CD4-positive, CD25-positive, alpha-beta regulatory T cell (primary cell): Measurements from ENCODE around the gene GIT1. TPM values are rescaled to one million over a fixed set of nuclear protein-coding genes. Genes with fewer than 3 reads are reported as not detected.

ENCODE experiments used
- ATAC-seq, 2 donors: fragments of 150-1000 bp; cut with Tn5 transposase; one replicate each; pipeline ENCODE4 v1.10.0; 2021; ENCODE audit warnings: low read depth in 2 of 2, moderate number of reproducible peaks in 2 of 2, moderate library complexity in 1 of 2
- DNase-seq, 3 donors: peaks; one replicate each; pipeline versions ENCODE4 v3.0.0 to v3.0.0-alpha.2; 2012 to 2022; ENCODE audit warnings: mixed read lengths in 1 of 3
- H3K27ac ChIP-seq: one replicate; pipeline ENCODE4 v1.7.0; 2013; ENCODE audit warnings: mild to moderate bottlenecking, low read length; ENCODE audit not compliant: insufficient read depth, poor library complexity, severe bottlenecking
- H3K27me3 ChIP-seq: one replicate; pipeline ENCODE4 v1.7.0; 2013; ENCODE audit warnings: low read length; ENCODE audit not compliant: control insufficient read depth, insufficient read depth
- H3K36me3 ChIP-seq: one replicate; pipeline ENCODE4 v1.7.0; 2013; ENCODE audit warnings: mild to moderate bottlenecking, low read length, moderate library complexity; ENCODE audit not compliant: control insufficient read depth, insufficient read depth
- H3K4me1 ChIP-seq: 2 replicates; pipeline ENCODE4 v1.7.0; 2013; ENCODE audit warnings: mild to moderate bottlenecking, low read length; ENCODE audit not compliant: insufficient read depth, control insufficient read depth, poor library complexity, severe bottlenecking
- H3K4me3 ChIP-seq: one replicate; pipeline ENCODE4 v1.7.0; 2013; ENCODE audit warnings: low read depth, mild to moderate bottlenecking, low read length, moderate library complexity
- H3K9me3 ChIP-seq, 2 experiments: 1 replicate in 1 of 2; 2 replicates in 1 of 2; pipeline ENCODE4 v1.7.0; 2013; ENCODE audit warnings: low read length in 2 of 2, mild to moderate bottlenecking in 1 of 2, moderate library complexity in 1 of 2; ENCODE audit not compliant: control insufficient read depth in 2 of 2
- H3K27ac Mint-ChIP-seq, 3 donors: one replicate each; pipeline ENCODE4 v1.8.0; 2020 to 2022; ENCODE audit warnings: mild to moderate bottlenecking in 3 of 3, mixed read lengths in 3 of 3, moderate library complexity in 2 of 3
- H3K27me3 Mint-ChIP-seq: one replicate; pipeline ENCODE4 v1.8.0; 2022; ENCODE audit warnings: mild to moderate bottlenecking, mixed read lengths
- H3K36me3 Mint-ChIP-seq: one replicate; pipeline ENCODE4 v1.8.0; 2020; ENCODE audit warnings: mixed read lengths
- H3K4me1 Mint-ChIP-seq, 4 donors: one replicate each; pipeline ENCODE4 v1.8.0; 2020 to 2022; ENCODE audit warnings: mixed read lengths in 4 of 4, mild to moderate bottlenecking in 1 of 4
- H3K4me3 Mint-ChIP-seq, 4 donors: one replicate each; pipeline ENCODE4 v1.8.0; 2020 to 2022; ENCODE audit warnings: mild to moderate bottlenecking in 4 of 4, mixed read lengths in 4 of 4, moderate library complexity in 3 of 4
- H3K9me3 Mint-ChIP-seq, 7 donors: one replicate each; pipeline ENCODE4 v1.8.0; 2020 to 2022; ENCODE audit warnings: mixed read lengths in 7 of 7, mild to moderate bottlenecking in 3 of 7, moderate library complexity in 2 of 7
- polyA plus RNA-seq, 4 donors: library from polyadenylated mRNA; unstranded; fragments of 300-500 nt; fragmentation: Illumina TruSeq; gene quantifications; one replicate each; pipeline ENCODE4 v1.2.3, GENCODE V29; 2021
- total RNA-seq: library from RNA; stranded (reverse); gene quantifications from one replicate; pipeline ENCODE4 v1.2.3, GENCODE V29; 2022

GIT1 gene
- total and polyA plus RNA-seq, 5 donors from 2014 or later: 5.5 to 41.5 (median 6.6) TPM

DNA sequence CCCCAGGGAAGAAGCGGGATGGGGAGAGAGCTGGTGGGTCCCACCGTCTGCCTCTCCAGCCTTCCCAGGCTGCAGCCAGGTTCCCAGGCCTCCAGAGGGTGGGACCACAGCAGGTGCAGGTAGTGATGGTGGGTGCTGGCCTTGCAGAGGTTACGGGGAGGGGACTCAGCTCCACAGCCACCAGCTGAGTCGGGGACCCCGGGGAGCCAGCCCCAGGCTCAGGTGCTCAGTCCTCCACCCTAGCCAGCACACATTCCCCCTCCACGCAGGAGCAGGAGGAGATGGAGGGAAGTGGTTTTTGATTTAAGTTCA, 15.9 kb downstream of the GIT1 start:
- Mint-ChIP-seq H3K4me1 (peaks cover 0 to 22% (median 15%) of the 10 kb centered on the region in 4 donors), H3K27me3 (no peaks in the 10 kb centered on the region), H3K9me3 (peaks cover 0 to 2% (median 0%) of the 10 kb centered on the region in 7 donors), H3K4me3 (no peak overlapping the region), H3K36me3 (peaks cover 12% of the 10 kb centered on the region), H3K27ac (no peak overlapping the region)
- H3K4me3 ChIP-seq: no peak overlapping the region
- H3K9me3 ChIP-seq: no peaks in the 10 kb centered on the region
- ATAC-seq (no peak), DNase-seq (no peak)
- peaks cover 33% of the 10 kb centered on the region for H3K36me3 ChIP-seq
- H3K27me3 ChIP-seq: no peaks in the 10 kb centered on the region
- peaks cover 8% of the 10 kb centered on the region for H3K4me1 ChIP-seq
- H3K27ac ChIP-seq: no peak overlapping the region

DNA sequence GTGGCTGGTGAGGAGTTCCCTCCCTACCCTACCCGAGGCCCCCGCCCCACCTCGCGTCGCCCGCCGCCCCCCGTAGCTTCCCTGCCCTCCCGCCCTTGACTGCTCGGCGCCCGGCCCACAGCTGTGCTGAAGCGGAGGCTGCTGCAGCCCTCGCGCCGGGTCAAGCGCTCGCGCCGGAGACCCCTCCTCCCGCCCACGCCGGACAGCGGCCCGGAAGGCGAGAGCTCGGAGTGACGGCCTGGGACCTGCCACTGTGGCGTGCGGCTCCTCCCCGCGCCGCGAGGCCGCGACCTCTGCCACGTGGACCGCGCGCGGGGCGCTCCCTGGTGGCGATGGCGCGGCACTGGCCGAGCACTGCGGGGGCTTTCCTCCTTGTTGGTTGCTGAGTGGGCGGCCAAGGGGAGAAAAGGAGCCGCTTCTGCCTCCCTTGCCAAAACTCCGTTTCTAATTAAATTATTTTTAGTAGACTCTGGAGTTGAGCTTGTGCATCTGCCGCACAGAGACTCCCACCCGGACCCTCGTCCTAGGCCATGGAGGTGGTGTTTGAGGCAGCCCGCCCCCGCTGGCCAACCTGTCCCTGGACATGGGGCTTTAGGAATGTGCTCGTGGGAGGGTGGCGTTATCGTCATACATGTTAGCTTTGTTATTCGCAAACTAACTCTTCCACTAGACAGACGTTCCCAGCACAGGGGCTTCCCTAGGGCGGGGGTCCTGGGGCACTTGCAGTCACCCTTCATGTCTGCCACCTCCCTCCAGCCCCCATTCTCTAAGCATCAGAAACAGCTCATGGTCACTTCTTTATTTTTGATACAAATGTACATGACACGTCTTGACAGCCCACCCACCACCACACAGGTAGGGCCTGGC, 16.5 kb downstream of the GIT1 start:
- Histone ChIP-seq H3K27me3 (no peaks in the 10 kb centered on the region), H3K27ac (no peak overlapping the region), H3K36me3 (peaks cover 29% of the 10 kb centered on the region), H3K9me3 (no peaks in the 10 kb centered on the region), H3K4me3 (no peak overlapping the region), H3K4me1 (peaks cover 8% of the 10 kb centered on the region)
- Mint-ChIP-seq H3K27me3 (no peaks in the 10 kb centered on the region), H3K4me1 (peaks cover 0 to 22% (median 15%) of the 10 kb centered on the region in 4 donors), H3K9me3 (peaks cover 0 to 2% (median 0%) of the 10 kb centered on the region in 7 donors), H3K4me3 (no peak overlapping the region), H3K36me3 (peaks cover 8% of the 10 kb centered on the region), H3K27ac (no peak overlapping the region)
- ATAC-seq (peak; percentile 27 to 43), DNase-seq (peak in 1 of 3 donors; percentile 51)

DNA sequence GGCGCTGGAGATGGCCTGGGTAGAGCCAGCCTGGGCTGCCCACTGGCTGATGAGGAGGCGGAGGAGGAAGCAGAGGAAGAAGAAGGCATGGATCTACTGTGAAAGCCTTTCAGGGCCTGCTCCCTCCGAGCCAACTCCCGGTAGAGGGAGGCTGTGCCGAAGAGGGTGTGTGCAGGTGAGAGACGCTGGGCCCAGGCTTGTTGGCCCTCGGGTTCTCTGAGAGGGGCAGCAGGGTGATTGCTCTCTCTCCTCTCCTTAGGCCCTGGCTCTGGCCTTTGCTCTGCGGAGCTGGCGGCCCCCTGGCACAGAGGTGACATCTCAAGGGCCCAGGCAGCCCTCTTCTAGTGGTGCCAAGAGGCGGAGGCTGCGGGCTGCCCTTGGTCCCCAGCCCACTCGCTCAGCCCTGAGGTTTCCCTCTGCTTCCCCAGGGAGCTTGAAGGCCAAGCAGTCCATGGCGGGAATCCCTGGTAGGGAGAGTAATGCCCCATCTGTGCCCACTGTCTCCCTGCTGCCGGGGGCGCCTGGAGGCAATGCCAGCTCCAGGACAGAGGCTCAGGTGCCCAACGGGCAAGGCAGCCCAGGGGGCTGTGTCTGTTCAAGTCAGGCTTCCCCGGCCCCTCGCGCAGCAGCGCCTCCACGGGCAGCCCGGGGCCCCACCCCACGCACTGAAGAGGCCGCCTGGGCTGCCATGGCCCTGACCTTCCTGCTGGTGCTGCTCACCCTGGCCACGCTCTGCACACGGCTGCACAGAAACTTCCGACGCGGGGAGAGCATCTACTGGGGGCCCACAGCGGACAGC, 17.4 kb downstream of the GIT1 start:
- H3K27ac ChIP-seq: no peak overlapping the region
- no peak for DNase-seq

DNA sequence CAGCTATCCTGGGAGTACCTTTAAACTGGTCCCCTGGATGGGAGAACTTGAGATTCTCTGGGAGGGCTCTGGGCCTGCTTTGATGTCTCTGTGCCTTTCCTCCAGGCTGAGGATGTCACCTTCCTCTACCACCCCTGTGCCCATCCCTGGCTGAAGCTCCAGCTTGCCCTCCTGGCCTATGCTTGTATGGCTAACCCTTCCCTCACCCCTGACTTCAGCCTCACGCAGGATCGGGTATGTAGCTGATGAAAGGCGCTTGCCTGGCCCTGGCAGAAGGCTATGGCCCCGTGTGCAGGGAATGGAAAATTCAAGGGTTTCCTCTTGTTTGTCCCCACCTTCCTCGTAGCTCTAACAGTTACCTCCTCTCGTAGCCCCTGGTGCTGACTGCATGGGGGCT, 18.0 kb downstream of the GIT1 start:
- Histone ChIP-seq H3K36me3 (peaks cover 19% of the 10 kb centered on the region), H3K9me3 (no peaks in the 10 kb centered on the region), H3K27me3 (no peaks in the 10 kb centered on the region), H3K4me3 (no peak overlapping the region), H3K4me1 (peaks cover 8% of the 10 kb centered on the region), H3K27ac (no peak overlapping the region)
- Mint-ChIP-seq H3K4me1 (peaks cover 0 to 22% (median 15%) of the 10 kb centered on the region in 4 donors), H3K27me3 (no peaks in the 10 kb centered on the region), H3K9me3 (peaks cover 0 to 2% (median 0%) of the 10 kb centered on the region in 7 donors), H3K4me3 (peak overlapping the region in 1 of 4 donors; percentile 82), H3K36me3 (peaks cover 5% of the 10 kb centered on the region), H3K27ac (no peak overlapping the region)
- ATAC-seq (no peak), DNase-seq (no peak)

More for the DNA sequence above, 17.4 kb downstream of the GIT1 start:
- Mint-ChIP-seq H3K4me3 (peak overlapping the region in 1 of 4 donors; percentile 82), H3K27ac (no peak overlapping the region), H3K36me3 (peaks cover 5% of the 10 kb centered on the region), H3K9me3 (peaks cover 0 to 2% (median 0%) of the 10 kb centered on the region in 7 donors), H3K27me3 (no peaks in the 10 kb centered on the region), H3K4me1 (peaks cover 0 to 22% (median 15%) of the 10 kb centered on the region in 4 donors)
- Histone ChIP-seq H3K36me3 (peaks cover 24% of the 10 kb centered on the region), H3K9me3 (no peaks in the 10 kb centered on the region), H3K4me3 (no peak overlapping the region), H3K27me3 (no peaks in the 10 kb centered on the region), H3K4me1 (peaks cover 8% of the 10 kb centered on the region)
- no peak for ATAC-seq

DNA sequence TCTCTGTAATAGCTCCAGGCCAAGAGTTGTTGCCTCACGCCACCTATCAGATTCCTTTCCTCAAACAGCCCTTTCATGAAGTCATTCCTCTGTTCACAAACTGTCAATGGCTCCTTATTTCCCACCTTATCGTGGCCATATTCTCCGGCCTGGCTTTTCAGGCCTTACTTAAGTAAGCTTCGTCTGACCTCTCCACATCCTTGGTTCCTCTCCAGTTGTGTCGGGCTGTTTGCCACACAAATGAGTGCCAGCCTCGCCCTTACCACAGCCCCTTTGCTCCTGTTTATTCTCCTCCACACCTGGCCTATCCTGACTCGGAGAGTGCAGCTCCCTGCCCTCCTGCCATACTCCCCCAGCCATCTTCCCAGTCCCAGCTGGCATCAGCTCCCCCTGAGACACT, 18.9 kb downstream of the GIT1 start:
- H3K4me1 ChIP-seq: peaks cover 15% of the 10 kb centered on the region
- H3K9me3 ChIP-seq: no peaks in the 10 kb centered on the region
- no peak overlapping the region for H3K27ac ChIP-seq
- H3K27me3 Mint-ChIP-seq: no peaks in the 10 kb centered on the region
- DNase-seq: no peak
- H3K4me1 Mint-ChIP-seq: peaks cover 0 to 29% (median 18%) of the 10 kb centered on the region in 4 donors
- peak overlapping the region in 1 of 3 donors; percentile 85 for H3K27ac Mint-ChIP-seq
- H3K4me3 Mint-ChIP-seq: peak overlapping the region; percentile 64 to 84 (median 78)
- peaks cover 10% of the 10 kb centered on the region for H3K36me3 ChIP-seq
- peaks cover 5% of the 10 kb centered on the region for H3K36me3 Mint-ChIP-seq
- no peak overlapping the region for H3K4me3 ChIP-seq
- no peak for ATAC-seq
- no peaks in the 10 kb centered on the region for H3K27me3 ChIP-seq
- peaks cover 0 to 2% (median 0%) of the 10 kb centered on the region in 7 donors for H3K9me3 Mint-ChIP-seq

DNA sequence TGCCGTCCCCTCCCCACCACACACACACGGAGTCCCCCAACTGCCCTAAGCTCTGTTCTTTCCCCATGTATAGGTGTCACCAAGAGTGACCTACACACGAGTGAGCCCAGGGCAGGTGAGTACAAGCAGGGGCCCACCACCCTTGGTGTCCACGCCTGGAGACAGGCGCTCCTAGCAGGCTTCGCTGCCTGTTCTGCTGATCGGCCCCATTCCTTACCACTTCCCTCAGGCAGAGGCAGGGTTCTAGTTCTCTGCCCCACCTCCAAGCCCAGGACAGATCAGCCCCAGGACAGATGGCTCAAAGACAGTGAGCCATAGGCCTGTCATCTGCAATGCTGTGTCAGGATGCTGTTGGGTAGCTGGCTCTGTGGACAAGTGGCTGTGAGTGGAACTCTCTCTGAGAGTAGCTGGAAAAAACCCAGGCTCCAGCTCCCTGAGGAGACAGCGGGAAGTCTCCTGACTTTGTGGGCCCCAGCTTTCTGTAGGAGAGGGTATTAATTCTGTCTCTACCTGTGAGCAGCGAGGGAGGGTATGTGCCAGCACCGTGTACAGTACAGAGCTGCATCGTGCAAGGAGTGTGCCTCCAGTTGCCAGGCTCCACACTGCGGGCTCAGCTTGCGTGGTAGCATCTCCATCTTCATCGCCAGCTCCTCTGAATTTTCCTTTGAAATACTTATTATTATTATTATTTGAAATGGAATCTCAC, 20.1 kb downstream of the GIT1 start:
- Mint-ChIP-seq H3K36me3 (peaks cover 5% of the 10 kb centered on the region), H3K4me3 (peak overlapping the region; percentile 70 to 96 (median 92)), H3K27me3 (no peaks in the 10 kb centered on the region), H3K27ac (peak overlapping the region; percentile 55 to 88 (median 69)), H3K9me3 (peaks cover 0 to 2% (median 0%) of the 10 kb centered on the region in 7 donors), H3K4me1 (peaks cover 0 to 39% (median 19%) of the 10 kb centered on the region in 4 donors)
- DNase-seq (no peak), ATAC-seq (no peak)
- no peaks in the 10 kb centered on the region for H3K27me3 ChIP-seq
- H3K36me3 ChIP-seq: peaks cover under 1% of the 10 kb centered on the region
- peak overlapping the region; percentile 78 for H3K27ac ChIP-seq
- peak overlapping the region; percentile 37 for H3K4me3 ChIP-seq
- H3K9me3 ChIP-seq: no peaks in the 10 kb centered on the region
- peaks cover 26% of the 10 kb centered on the region for H3K4me1 ChIP-seq
